Measurements from ENCODE around the gene PLEKHA7. TPM values are rescaled to one million over a fixed set of nuclear protein-coding genes. Genes with fewer than 3 reads are reported as not detected.

The PLEKHA7 gene
- total and polyA plus RNA-seq, 2 of the 8 experiments (the other 6 are each of a cell fraction or from before 2014, with no cell fraction given), result 11.4 to 25.6 TPM

GRCh38 chr11:16898274-16898985 is 115.8 kb downstream of the PLEKHA7 start:
- H3K9me3 ChIP-seq (ENCODE audit: insufficient read depth in 2 of 2, low read depth in 1 of 2, low read length in 1 of 2), result no peaks in the 10 kb centered on the region
- H3K14ac ChIP-seq (ENCODE audit: insufficient read length), result no peak overlapping the region
- no peak overlapping the region for H3K4ac ChIP-seq (replicated peaks; ENCODE audit: insufficient read length, low read depth, low read length)
- no peak overlapping the region for H2BK20ac ChIP-seq (ENCODE audit: low read length)
- CTCF ChIA-PET (ENCODE audit: partially characterized antibody), result interaction anchor here (0.8 to 2.6 kb wide), 3 partner anchors 14 to 97 kb away, joined by 3 to 15 read pairs (median 4); no protein-coding TSS in a partner anchor
- H2AK5ac ChIP-seq (ENCODE audit: low read depth, low read length), result no peak overlapping the region
- H3K79me2 ChIP-seq (ENCODE audit: control insufficient read depth in 1 of 2, insufficient read depth in 2 of 2, low read length in 2 of 2), result peaks cover 0 to 11% of the 10 kb centered on the region in 2 experiments; a peak in 2 of 4 replicates
- H3K9ac ChIP-seq (replicated peaks in 1 of 4; ENCODE audit: extremely low read depth in 1 of 4, low read depth in 3 of 4, low read length in 3 of 4), result no peak overlapping the region
- H3K56ac ChIP-seq (replicated peaks; ENCODE audit: insufficient read length, low read depth, low read length), result no peak overlapping the region
- H3K27ac ChIP-seq (ENCODE audit: low read depth, low read length), result no peak overlapping the region
- peak overlapping the region in 1 of 4 experiments; percentile 50; a peak in 1 of 8 replicates for H3K4me3 ChIP-seq (ENCODE audit: extremely low read depth in 1 of 4, insufficient read depth in 2 of 4, low read depth in 3 of 4, low read length in 4 of 4)
- peak overlapping the region; percentile 69 to 70 for H3K4me2 ChIP-seq (ENCODE audit: insufficient read depth in 1 of 2, low read depth in 2 of 2, low read length in 2 of 2)
- no peak overlapping the region for H2BK5ac ChIP-seq (ENCODE audit: low read depth, low read length)
- 80% methylated on average over 1 of the region's 1 CpG; no CpG with 5 or more reads in 1 of the 2 experiments for WGBS, 2 experiments (ENCODE audit: extremely low coverage in 1 of 2, insufficient coverage in 1 of 2, insufficient read length in 1 of 2, insufficient replicate concordance in 2 of 2, low coverage in 1 of 2, low lambda C conversion rate in 2 of 2, missing lambda C conversion rate in 1 of 2)
- H3K23ac ChIP-seq (ENCODE audit: insufficient read length), result no peak overlapping the region
- H4K20me1 ChIP-seq (replicated peaks in 1 of 2; ENCODE audit: control insufficient read depth in 1 of 2, insufficient read depth in 2 of 2, low read length in 2 of 2), result peaks cover 0 to 2% of the 10 kb centered on the region in 2 experiments
- DNase-seq (ENCODE audit: low read depth in 1 of 2, low spot score in 2 of 2) (no peak), FAIRE-seq (no peak)
- peaks cover 7 to 30% (median 25%) of the 10 kb centered on the region in 4 experiments; a peak in 6 of 7 replicates for H3K4me1 ChIP-seq (replicated peaks in 1 of 4; ENCODE audit: control insufficient read depth in 3 of 4, insufficient read depth in 4 of 4, low read length in 3 of 4)
- H3K18ac ChIP-seq (ENCODE audit: extremely low read depth, low read length), result 0 out of 2 replicates have a peak overlapping the region, but pooled peaks have one; percentile 5
- H2BK12ac ChIP-seq (ENCODE audit: low read depth, low read length), result no peak overlapping the region
- POLR2A ChIA-PET (ENCODE audit: partially characterized antibody), result interaction anchor here (0.6 kb wide), 1 partner anchor 8 kb away, joined by 3 read pairs; no protein-coding TSS in a partner anchor
- no peak overlapping the region for H2BK15ac ChIP-seq (ENCODE audit: low read length)
- no peak overlapping the region for H4K91ac ChIP-seq (replicated peaks; ENCODE audit: insufficient read length, low read length)
- no peaks in the 10 kb centered on the region for H3K36me3 ChIP-seq (ENCODE audit: control insufficient read depth in 2 of 4, insufficient read depth in 4 of 4, low read length in 3 of 4)
- no peak overlapping the region for H2AFZ ChIP-seq (ENCODE audit: low read length)
- H3K79me1 ChIP-seq (ENCODE audit: low read depth, low read length), result no peaks in the 10 kb centered on the region; the same call in 1 of the 2 replicates
- no peak overlapping the region for H2BK120ac ChIP-seq (replicated peaks; ENCODE audit: low read depth, low read length)
- no peaks in the 10 kb centered on the region; the same call in 1 of the 2 replicates for H3K23me2 ChIP-seq (ENCODE audit: low read depth, low read length)
- no peaks in the 10 kb centered on the region; a peak in 1 of 7 replicates for H3K27me3 ChIP-seq (replicated peaks in 1 of 4; ENCODE audit: control insufficient read depth in 3 of 4, extremely low read depth in 1 of 4, insufficient read depth in 3 of 4, low read length in 3 of 4)
- H4K5ac ChIP-seq (ENCODE audit: insufficient read length, low read depth, low read length), result no peak overlapping the region
- no peak overlapping the region for H4K8ac ChIP-seq (ENCODE audit: extremely low read depth, insufficient read depth, low read length)
- TF ChIP-seq, protein P1, sequence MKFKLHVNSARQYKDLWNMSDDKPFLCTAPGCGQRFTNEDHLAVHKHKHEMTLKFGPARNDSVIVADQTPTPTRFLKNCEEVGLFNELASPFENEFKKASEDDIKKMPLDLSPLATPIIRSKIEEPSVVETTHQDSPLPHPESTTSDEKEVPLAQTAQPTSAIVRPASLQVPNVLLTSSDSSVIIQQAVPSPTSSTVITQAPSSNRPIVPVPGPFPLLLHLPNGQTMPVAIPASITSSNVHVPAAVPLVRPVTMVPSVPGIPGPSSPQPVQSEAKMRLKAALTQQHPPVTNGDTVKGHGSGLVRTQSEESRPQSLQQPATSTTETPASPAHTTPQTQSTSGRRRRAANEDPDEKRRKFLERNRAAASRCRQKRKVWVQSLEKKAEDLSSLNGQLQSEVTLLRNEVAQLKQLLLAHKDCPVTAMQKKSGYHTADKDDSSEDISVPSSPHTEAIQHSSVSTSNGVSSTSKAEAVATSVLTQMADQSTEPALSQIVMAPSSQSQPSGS (IDR thresholded peaks at IDR 0.05; ENCODE audit: low read length), result no peak
- TF ChIP-seq HDAC2 (IDR thresholded peaks at IDR 0.05; ENCODE audit: borderline replicate concordance in 1 of 2, low read depth in 2 of 2, low read length in 2 of 2) (peak in 1 of 2 experiments; percentile 80; a peak in 1 of 4 replicates), BCL11A (IDR thresholded peaks at IDR 0.05; ENCODE audit: low read depth in 2 of 2, low read length in 2 of 2) (no peak), RAD21 (IDR thresholded peaks at IDR 0.05 in 1 of 2, conservative IDR thresholded peaks at IDR 0.05 in 1 of 2; ENCODE audit: low read depth in 2 of 2, low read length in 2 of 2) (no peak), TAF1 (IDR thresholded peaks at IDR 0.05; ENCODE audit: low read depth, low read length) (no peak), KDM5A (IDR thresholded peaks at IDR 0.05; ENCODE audit: low read length) (no peak), EP300 (IDR thresholded peaks at IDR 0.05; ENCODE audit: borderline replicate concordance in 1 of 2, low read depth in 2 of 2, low read length in 2 of 2) (no peak)
